ENCODE data around the gene MIB2.

- no peak for TF ChIP-seq CTCF (IDR thresholded peaks at IDR 0.05)
- no peak for TF ChIP-seq POLR2AphosphoS5 (IDR thresholded peaks at IDR 0.05; ENCODE audit: low read depth, low read length)
Observed at GRCh38 chr1:1596493-1597274, 18.6 kb upstream of the MIB2 start.
